HG03135 (cell line): ENCODE measurements around the gene SLC7A10.
"Not testable (repeated sequence)": the region's sequence is repeated elsewhere in the genome, so short reads cannot be mapped to it uniquely, and the experiment has no call there.

Experiments used
- ATAC-seq: cut with Tn5 transposase; IDR thresholded peaks from one replicate; pipeline ENCODE4 v1.9.1; 2021; ENCODE audit warnings: mild to moderate bottlenecking, moderate library complexity; ENCODE audit not compliant: unreplicated experiment

The SLC7A10 gene

DNA sequence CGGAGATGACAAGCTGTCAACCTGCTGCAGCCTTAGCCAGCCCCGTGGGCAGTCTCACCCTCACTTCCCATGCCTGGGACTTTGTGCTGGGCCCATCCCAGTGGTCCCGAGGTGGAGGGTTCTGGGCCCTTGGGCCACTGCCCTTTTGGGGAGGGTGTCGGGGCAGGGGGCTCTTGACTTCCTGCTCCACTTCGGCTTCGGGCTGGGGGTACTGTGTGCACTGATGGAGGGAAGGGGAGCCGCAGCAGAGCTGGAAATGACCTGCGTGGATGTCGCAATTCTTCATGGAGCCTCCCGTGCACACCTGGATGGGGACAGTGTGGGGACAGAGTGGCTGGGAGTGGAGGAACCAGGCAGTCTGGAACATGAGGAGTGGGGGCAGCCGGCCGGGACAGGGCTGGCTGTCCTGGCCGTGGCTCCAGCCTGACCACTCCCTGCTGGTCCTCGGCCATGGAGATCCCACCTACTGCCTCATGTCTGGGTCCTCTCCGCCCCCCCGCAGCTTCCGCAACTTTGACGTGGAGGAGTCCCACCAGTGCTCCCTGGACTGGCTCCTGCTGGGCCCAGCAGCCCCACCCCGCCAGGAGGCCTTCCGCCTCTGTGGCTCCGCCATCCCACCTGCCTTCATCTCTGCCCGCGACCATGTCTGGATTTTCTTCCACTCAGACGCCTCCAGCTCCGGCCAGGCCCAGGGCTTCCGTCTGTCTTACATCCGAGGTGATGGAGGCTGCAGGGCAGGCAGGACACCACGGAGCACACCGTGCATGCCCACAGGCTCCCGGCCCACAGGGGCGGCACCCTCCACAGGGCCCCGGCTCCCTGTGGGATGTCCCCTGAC, 21.3 kb downstream of the SLC7A10 start:
- no peak for ATAC-seq

DNA sequence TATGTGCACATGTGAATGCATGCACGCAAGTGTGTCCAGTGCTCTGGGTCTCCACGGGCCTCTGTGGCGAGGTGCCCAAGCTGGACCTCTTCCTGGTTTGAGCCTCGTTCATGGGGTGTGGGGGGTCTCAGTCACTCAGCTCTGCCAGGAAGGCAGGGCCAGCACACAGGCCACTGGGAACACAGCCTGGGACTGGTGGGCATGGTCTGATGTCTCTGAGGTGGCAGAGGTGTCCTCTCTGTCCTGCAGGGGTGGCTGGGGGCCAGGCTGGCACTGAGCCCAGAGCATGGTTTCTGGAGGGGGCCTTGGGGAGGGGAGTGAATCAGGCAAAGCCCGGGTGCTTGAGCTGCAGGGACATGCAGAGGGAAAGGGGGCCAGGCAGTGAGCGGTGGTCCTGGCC, 22.1 kb downstream of the SLC7A10 start:
- ATAC-seq: no peak

DNA sequence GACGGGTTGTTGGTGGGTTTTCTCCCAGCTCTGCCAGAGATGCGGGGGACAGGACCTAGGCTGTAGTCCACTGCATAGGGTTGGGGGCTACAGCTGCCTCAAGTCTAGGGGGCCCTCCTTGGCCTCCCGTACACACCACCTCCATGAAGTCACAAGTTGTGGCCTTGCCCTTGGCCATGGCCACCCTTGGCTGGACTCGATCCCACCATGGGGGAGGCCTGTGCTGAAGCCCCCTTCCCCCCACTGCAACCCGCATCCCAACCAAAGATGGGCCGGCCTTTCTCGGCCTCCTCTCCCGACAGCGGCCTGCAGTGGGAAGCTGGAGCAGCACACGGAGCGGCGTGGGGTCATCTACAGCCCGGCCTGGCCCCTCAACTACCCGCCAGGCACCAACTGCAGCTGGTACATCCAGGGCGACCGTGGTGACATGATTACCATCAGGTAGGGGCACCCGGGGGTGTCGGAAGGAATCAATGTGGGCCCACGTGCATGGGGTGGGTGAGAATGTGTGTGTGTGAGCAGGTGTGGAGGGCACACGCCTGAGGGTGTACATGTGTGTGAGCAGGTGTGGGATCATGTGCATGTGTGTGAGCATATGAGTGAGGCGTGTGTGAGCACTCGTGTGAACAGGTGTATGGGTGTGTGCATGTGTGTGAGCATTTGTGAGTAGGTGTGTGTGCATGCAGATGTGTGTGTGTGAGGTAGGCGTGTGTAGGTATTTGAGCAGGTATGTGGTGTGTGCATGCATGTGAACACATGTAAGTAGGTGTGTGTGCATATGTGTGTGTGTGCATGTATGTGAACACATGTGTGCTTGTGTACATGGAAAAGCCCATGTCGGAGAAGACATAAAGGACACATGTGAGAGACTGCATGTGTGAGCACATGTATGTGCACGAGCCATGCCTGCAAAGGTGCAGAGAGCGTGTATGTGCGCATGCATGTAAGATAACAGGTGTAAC, 22.8 kb downstream of the SLC7A10 start:
- no peak for ATAC-seq

DNA sequence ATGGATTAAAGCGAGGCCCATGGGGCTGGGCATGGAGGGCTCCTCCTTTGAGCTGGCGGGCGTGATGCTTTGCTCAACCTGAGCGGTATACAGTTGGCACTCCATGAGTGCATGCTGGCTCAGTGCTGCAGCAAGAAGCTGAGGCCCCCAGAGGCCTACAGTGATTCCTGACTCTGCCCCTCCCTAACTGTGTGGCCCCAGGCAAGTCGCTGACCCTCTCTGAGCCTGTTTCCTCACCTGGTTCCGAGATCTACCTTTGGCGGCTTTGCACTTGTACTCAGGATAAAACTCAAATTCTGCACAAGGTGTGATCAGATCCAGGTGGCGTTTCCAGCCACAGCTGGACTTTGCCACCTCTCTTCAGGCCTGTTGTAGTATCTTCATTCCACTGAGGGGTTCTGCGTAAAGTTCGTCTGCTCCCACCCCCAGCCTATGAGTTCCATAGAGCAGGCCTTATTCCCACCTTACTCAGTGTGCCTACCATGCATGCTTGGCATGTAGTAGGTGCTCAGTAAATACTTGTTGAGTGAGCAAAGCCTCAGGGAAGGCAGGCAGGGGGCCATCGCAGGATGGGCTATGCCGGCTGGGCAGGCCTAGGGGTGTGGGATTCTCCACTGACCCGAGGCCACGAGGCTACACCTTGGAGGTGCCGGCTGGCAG, 23.6 kb downstream of the SLC7A10 start:
- no peak for ATAC-seq

DNA sequence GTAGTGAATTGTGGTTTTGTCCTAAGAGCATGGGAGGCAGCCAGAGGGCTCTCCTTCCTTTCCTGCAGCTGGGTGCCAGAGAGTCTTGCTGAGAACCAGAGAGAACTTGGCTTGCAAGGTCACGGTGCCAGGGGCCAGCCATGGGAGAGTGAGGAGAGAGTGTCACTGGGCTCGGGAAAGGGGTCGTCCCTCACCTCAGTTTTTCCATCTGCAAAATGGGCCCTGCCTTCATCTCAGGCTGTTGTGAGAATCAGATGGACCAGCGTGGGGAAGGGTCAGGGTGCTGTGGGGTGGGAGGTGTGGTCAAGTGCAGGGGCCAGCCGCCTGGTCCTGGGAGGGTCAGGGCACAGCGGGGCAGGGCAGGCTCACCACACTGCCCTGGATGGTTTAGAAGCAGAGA, 24.2 kb downstream of the SLC7A10 start:
- ATAC-seq: no peak

DNA sequence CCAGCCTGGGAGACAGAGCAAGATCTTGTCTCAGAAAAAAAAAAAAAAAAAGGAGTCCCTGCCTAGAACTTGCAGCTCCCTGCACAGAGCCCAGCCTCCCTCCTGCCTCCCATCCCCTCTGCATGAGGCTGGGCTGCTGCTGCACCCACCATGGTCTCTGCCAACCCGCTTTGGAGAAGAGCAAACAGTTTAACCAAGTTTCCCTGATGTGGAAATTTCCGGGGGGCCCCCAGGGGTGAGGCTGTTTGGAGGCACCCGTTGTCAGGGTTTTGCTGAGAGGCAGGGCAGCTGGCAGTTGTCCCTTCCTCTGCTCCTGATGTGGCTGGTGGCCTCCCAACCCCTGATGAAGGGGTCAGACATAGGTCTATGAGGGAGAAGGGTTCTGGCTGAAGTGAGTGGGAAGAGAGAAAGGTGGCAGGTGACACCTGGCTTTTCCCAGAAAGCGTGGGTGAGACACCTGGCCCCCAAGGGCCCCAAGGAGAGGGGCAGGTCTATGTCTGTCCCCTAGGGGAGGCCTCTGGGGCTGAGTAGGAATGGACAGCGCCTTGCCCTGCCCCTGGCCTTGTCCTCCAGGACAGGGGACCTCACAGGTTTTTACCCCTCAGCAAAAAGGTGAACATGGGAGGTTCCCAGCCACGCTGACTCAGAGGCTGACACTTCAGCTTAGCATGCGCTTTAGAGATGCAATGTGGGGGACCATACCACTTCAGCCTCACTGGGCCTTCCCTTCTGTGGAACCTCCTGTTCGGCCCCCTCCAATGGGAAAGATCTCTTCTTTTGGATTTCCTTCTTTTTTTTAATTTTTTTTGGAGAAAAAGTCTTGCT, 26.0 kb downstream of the SLC7A10 start:
- ATAC-seq: no peak

DNA sequence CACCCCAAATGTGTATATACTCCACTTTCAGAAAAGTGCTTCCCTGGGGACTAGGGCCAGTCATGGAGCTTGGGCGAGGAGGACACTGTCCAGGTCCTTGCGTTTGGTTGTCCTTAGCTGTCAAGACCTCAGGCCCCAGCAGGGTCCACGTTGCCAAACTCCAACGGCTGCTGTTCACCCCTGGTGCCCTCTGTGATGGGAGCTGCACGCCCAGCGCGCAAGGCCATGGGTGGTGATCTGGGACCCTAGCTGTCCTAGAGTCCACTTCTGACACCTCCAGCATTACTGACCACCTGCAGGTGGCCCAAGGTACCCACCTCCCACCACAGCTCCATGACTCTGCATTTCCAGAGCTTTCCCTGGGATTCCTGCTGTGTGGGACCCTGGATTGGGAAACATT, 27.5 kb downstream of the SLC7A10 start:
- no peak for ATAC-seq

DNA sequence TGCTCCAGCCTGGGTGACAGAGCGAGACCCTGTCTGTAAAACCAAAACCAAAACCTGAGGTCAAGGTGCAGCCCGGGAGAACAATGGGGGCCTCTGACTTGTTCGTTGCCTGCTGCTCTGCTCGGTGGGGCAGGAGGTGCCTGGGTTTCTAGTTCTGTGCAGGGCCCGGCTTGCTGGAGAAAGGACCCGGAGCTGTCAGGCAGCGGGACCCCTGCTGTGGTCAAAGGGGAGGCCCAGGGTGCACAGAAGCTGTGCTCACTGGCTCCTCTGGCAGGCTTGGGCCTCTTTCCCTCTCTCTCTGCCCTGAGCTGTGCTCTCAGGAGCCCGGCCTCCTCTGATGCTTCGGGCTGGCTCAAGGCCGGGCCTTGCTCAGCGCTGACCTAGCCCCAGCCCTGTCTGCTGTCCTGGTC, 28.1 kb downstream of the SLC7A10 start:
- ATAC-seq: no peak

DNA sequence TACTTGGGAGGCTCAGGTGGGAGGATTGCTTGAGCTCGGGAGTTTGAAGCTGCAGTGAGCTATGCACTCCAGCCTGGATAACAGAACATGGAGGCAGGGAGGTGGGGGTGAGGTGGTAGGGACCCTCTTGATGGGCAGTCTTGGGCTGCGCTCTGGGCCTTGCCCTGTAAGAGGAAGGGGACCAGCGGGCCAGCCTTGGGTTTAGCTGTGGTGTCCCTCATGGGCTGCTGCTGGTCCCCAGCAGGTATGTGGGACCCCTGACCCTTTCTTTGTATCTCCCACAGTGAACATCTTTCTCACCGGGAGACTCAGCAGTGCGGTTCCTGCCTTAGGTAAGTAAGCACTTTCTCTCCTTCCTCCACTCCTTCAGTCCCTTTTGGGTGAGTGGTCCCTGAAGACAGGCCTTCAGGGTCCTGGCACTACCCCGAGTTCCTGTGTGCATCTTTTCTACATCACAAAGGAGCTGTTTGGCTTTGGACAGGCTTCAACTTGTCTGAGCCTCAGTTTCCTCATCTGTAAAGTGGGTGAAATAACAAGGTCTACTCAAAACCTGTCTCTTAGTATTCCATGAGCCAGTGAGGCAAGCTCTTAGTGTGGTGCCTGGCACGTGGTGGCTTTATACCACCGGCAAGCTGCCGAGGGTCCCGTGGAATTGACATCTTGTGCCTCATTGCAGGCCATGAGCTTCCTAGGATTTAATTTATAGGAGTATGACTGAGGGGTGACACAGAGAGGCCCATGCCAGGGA, 29.0 kb downstream of the SLC7A10 start:
- no peak for ATAC-seq

DNA sequence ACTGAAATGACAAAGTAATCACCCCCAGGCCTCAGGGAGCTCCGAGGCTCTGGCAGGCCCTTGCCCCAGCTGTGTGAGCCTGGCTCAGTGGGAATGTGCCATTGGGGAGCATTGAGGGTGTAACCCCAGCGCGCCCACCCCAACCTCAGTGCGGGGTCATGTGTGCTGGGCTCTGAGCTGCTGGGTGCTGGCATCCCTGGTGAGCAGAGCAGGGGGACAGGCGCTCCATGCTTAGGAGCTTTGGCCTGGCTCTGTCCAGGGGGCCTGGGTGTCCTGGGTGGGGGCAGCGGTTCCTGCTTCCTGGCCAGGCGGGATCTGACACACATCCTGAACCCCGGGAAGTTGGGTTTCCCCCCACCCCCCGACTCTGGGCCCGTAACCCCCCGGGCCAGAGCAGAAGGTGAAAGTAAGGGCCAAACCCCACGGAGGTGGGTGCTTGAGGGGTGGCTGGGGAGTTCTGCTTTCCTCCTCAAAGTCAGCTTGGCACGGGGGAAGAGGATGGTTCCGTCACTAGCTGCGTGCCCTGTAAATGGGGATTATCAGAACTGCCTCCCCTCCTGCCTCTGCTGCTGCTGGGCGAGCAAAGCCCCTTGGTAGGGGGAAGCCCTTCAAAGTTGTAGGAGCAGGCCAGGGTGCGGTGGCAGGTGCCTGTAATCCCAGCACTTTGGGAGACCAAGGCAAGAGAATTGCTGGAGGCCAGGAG, 29.9 kb downstream of the SLC7A10 start:
- no peak for ATAC-seq

DNA sequence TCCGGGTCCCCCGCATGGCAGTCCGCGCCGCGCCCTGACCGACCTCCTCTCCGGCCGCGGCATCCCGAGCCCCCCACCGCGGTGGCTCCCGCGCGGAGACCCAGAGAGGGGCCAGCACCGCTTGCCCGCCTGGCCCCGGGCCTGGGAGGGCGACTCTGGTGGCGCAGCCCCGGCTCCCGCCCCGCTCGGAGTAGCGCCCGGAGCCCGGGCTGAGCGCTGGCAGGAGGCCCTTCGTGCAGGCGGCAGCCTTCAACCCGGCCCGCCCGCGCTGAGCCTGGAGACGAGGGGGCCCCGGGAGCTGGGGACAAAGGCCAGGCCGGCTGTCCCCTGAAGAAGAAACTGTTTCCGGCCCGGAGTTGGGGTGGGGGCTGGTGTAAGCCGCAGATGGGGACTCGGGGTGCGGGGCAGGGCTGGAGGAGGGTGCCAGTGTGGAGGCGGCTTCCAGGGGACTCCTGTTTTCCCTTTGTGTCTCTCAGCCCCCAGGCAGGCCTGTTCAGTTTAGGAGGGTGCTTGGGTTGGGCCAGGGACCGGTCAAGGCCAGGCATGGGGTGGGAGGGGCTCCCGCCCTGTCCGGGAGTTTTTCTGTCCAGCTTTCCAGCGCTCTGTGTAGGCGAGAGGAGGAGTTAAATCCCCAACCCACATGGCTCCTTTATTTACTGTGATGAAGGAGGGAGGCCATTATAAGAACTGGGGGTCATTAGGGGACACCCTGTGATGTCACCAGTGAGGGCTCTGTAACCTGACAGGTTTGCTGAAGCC, 30.6 kb downstream of the SLC7A10 start:
- no peak for ATAC-seq

DNA sequence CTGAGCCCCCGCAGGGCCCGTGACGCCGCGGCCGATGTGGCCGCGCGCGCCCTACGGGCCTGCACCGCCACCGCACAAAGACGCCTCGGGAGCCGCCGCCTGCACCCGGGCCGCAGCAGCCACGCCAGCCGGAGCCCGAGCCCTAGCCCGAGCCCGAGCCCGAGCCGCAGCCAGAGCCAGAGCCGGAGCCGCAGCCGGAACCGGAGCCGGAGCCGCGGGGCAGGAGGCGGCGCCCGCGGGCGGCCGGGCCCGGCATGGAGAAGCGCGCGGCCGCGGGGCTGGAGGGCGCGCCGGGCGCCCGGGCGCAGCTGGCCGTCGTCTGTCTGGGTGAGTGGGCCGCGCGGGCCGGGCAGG, 31.1 kb downstream of the SLC7A10 start:
- no peak for ATAC-seq

DNA sequence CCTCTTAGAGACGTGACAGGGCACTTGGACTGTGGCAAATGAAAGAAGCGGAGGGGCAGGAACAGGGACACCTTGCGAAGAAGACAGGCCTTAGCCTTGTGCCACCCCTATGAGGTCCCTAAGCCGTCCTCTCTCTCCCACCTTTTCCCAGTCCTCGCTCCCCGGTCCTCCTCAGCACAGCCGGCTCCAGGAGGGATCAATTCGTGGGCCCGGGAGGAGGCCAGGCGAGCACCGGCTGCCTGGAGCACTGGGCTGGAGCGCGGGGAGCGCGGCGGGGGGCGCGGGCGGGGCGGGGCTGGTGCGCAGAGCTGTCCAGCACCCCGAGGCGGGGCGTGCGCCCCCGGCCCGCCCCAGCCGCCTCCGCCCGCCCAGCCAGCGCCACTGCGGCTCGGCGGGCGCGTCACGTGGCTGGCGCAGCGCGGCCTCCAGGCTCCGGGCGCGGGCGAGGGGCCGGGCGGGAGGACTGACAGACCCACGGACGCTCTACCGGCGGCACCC, 31.7 kb downstream of the SLC7A10 start, which contains the start of gene LRP3:
TSS of gene LRP3 (plus strand) at position 466 of the 498 bp plus-strand sequence. CDS start 456 bp downstream, outside the sequence.
- ATAC-seq: no peak

DNA sequence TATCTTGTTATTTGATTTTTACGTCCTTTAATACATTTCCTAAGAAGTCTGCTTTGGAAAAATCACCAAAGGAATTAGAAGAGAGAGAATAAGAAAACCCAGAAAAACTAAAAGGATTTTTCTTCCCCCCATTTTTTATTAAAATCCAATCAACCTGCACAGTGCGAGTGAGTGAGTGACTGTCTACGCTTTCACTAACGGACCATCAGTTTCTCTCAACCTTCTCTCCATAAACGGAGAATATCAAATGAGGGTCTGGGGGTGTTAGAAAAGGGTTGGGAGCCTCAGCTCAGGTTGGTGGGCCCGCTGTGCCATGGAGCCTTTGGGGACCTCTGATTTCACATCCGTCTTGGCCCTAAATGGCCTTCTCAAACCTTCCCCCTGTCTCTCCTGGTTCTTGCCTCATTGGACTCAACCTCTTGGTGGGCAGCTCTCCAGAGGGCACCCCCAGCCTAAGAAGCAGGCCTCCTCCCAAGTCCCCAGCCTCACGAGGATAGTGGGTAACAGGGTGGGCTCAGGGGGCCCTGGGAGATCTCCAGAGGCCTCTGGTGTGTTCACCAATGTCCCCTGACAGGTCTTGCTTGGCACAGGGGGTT, 32.3 kb downstream of the SLC7A10 start:
- ATAC-seq: no peak

DNA sequence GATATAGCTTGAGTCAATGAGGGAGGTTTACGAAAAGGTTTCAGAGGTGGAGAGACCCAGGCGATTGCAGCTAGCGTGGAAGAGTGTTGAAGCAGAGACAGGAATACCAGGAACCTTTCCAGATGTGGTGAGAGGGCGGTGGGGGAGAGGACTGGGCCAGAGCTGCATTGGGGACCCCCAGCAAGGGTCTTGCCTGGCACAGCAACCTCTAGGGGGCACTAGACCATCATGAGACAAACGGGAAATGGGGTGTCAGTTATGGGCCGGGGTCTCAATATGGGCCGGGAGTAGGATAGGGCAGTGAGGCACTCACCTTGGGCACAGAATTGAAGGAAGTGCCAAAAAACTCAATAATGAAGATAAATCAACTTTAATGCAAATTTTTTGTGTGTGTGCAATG, 33.6 kb downstream of the SLC7A10 start:
- no peak for ATAC-seq

DNA sequence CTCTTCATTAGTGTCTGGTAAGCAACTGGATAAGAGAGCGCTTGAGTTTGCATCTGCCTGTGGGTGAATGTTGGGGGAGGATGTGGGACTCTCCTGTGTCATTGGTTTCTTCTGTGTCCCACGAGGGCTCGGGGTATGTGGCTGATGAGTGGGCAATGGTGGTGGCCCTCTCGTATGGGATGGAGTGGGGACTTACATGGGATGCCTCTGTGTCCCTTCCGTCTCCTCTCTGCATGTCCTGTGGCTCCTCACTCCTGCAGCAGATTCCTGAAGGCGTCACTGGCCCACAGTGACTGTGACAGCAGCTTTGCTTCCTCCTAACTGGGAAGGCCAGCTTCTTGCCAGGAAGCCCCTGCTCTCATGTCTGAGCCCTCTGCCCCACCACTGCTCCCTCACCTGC, 34.1 kb downstream of the SLC7A10 start:
- ATAC-seq: no peak

DNA sequence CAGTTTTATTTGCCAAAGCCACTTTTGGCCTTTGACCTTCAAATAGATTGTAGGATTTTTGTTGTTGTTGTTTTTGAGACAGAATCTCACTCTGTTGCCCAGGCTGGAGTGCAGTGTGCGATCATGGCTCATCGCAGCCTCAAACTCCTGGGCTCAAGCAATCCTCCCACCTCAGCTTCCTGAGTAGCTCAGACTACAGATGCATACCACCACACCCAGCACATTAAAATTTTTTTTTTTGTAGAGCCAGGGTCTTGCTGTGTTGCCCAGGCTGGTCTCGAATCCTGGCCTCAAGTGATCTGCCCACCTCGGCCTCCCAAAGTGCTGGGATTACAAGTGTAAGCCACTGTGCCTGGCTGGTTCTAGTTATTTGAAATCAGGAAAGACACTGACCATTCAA, 34.6 kb downstream of the SLC7A10 start:
- not testable (repeated sequence) for ATAC-seq

DNA sequence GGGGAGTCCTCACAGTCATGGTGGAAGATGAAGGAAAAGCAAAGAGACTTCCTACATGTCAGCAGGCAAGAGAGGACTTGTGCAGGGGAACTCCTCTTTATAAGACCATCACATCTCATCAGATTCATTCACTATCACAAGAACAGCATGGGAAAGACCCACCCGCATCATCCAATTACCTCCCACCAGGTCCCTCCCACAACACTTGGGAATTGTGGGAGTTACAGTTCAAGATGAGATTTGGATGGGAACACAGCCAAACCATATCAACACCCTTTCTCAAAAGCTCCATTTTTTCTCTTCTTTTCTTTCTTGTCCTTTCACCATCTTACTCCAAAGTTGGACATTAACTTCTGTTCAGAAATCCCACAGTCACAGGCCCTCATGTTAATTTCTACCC, 36.2 kb downstream of the SLC7A10 start:
- no peak for ATAC-seq
